K562 (cell line): ENCODE measurements around the gene STK11. TPM values are rescaled to one million over a fixed set of nuclear protein-coding genes. Genes with fewer than 3 reads are reported as not detected.

ENCODE experiments used
- ATF1 ChIP-seq, 2 experiments: fragments of 450-650 bp in 1 of 2; IDR thresholded peaks; 2 replicates each; pipeline ENCODE4 v1.6.1; 2016; ENCODE audit warnings: missing compliant biosample characterization in 1 of 2, missing genetic modification characterization in 1 of 2
- CEBPZ ChIP-seq: fragments of 150-350 bp; IDR thresholded peaks from 2 replicates; pipeline ENCODE4 v1.6.1; 2014; ENCODE audit warnings: low read depth, mild to moderate bottlenecking, low read length, borderline replicate concordance
- GTF3C2 ChIP-seq: IDR thresholded peaks from 3 replicates; pipeline ENCODE4 v1.6.1; 2011; ENCODE audit warnings: borderline replicate concordance, mild to moderate bottlenecking, moderate library complexity; ENCODE audit not compliant: insufficient read length; ENCODE audit errors: extremely low read depth
- HLTF ChIP-seq: fragments of 450-650 bp; IDR thresholded peaks from 2 replicates; pipeline ENCODE4 v1.6.1; 2016
- MYNN ChIP-seq, 2 experiments: sonication (generic); formaldehyde crosslinking in 1 of 2; IDR thresholded peaks; 2 replicates each; pipeline versions ENCODE4 v1.5.0 to v1.6.1; 2016 to 2020; ENCODE audit warnings: antibody characterized with exemption in 1 of 2, missing genetic modification reagents in 1 of 2
- NEUROD1 ChIP-seq: fragments of 150-350 bp; IDR thresholded peaks from 2 replicates; pipeline ENCODE4 v1.6.1; 2014; ENCODE audit warnings: borderline replicate concordance, low read length, low read depth; ENCODE audit not compliant: partially characterized antibody
- PREB ChIP-seq: sonication (generic); formaldehyde crosslinking; IDR thresholded peaks from 2 replicates; pipeline ENCODE4 v1.8.1; 2023; ENCODE audit warnings: mild to moderate bottlenecking, missing genetic modification reagents
- RNF2 ChIP-seq: sonication (generic); IDR thresholded peaks from 2 replicates; pipeline ENCODE4 v1.6.1; 2016
- SMAD4 ChIP-seq: fragments of 250-450 bp; sonication (Bioruptor Pico); conservative IDR thresholded peaks from 2 replicates; pipeline ENCODE4 v1.8.0; 2021; ENCODE audit warnings: inconsistent platforms, mild to moderate bottlenecking, moderate library complexity
- SREBF1 ChIP-seq: fragments of 150-350 bp; IDR thresholded peaks from 2 replicates; pipeline ENCODE4 v1.6.1; 2014; ENCODE audit warnings: antibody characterized with exemption, low read depth, low read length, borderline replicate concordance
- SREBF2 ChIP-seq: sonication (generic); formaldehyde crosslinking; IDR thresholded peaks from 2 replicates; pipeline ENCODE4 v1.4.0; 2020; ENCODE audit warnings: mild to moderate bottlenecking, missing genetic modification reagents
- ZFX ChIP-seq: sonication (generic); formaldehyde crosslinking; IDR thresholded peaks from 2 replicates; pipeline ENCODE4 v1.8.0; 2022; ENCODE audit warnings: mild to moderate bottlenecking, missing genetic modification reagents, moderate library complexity
- ZNF121 ChIP-seq: sonication (generic); formaldehyde crosslinking; conservative IDR thresholded peaks from 2 replicates; pipeline ENCODE4 v1.8.0; 2022; ENCODE audit warnings: missing genetic modification reagents
- ZNF24 ChIP-seq: fragments of 450-650 bp; IDR thresholded peaks from 2 replicates; pipeline ENCODE4 v1.6.1; 2016
- ZNF316 ChIP-seq: fragments of 450-650 bp; IDR thresholded peaks from 2 replicates; pipeline ENCODE4 v1.6.1; 2016
- ZNF449 ChIP-seq: fragments of 250-450 bp; sonication (Bioruptor Pico); IDR thresholded peaks from 2 replicates; pipeline ENCODE4 v1.8.0; 2022; ENCODE audit warnings: moderate library complexity, mild to moderate bottlenecking, inconsistent platforms
- ZNF561 ChIP-seq: fragments of 450-650 bp; formaldehyde crosslinking; conservative IDR thresholded peaks from 2 replicates; pipeline ENCODE4 v1.4.0; 2020; ENCODE audit warnings: mild to moderate bottlenecking, moderate library complexity
- ZSCAN32 ChIP-seq: fragments of 450-650 bp; formaldehyde crosslinking; IDR thresholded peaks from 2 replicates; pipeline ENCODE4 v1.4.0; 2020; ENCODE audit warnings: mild to moderate bottlenecking, moderate library complexity
- polyA plus RNA-seq, 8 experiments: library from polyadenylated mRNA; depleted of rRNA in 4 of 8; stranded (reverse) in 5 of 8; unstranded in 3 of 8; fragments of >200 nt; fragmentation: Nextera tagmentation in 2 of 8; fragmentation: Illumina TruSeq in 1 of 8; extraction: Ambion mirVana in 2 of 8; extraction: Trizol in 1 of 8; gene quantifications; 2 replicates each; pipeline versions ENCODE4 v1.2.1 to v1.2.3, GENCODE V29; 2011 to 2014; ENCODE audit warnings: inconsistent platforms in 1 of 8, missing spikeins in 1 of 8
- total RNA-seq, 7 experiments: library from RNA; depleted of rRNA in 6 of 7; stranded (reverse); fragments of >200 nt in 6 of 7; fragmentation: Illumina TruSeq in 2 of 7; extraction: Trizol in 2 of 7; gene quantifications; 2 replicates each; pipeline versions ENCODE4 v1.2.1 to v1.2.3, GENCODE V29; 2011 to 2021; ENCODE audit warnings: low replicate concordance in 1 of 7

Gene STK11
- total and polyA plus RNA-seq, 9 of the 15 experiments (the other 6 are each of a cell fraction or from before 2014, with no cell fraction given), result 0.15 to 96.5 (median 31.7) TPM

- no peak for TF ChIP-seq ZNF121 (CRISPR knock-in tag)
- TF ChIP-seq ZNF449, result no peak
- no peak for TF ChIP-seq SREBF2 (CRISPR knock-in tag)
- peak; percentile 19; the same call in 1 of the 2 replicates for TF ChIP-seq SMAD4 (CRISPR knock-in tag)
- no peak for TF ChIP-seq NEUROD1
- TF ChIP-seq HLTF, result 0 out of 2 replicates have a peak, but pooled peaks have one; percentile 14
- no peak for TF ChIP-seq SREBF1
- TF ChIP-seq PREB (CRISPR knock-in tag), result no peak
- TF ChIP-seq ZNF24, result no peak
- TF ChIP-seq ZNF561, result no peak
- TF ChIP-seq ZSCAN32 (CRISPR knock-in tag), result no peak
- no peak; the same call in 1 of the 2 replicates for TF ChIP-seq ZFX (CRISPR knock-in tag)
- no peak for TF ChIP-seq ATF1 (CRISPR knock-in tag; IDR thresholded peaks at IDR 0.05)
- TF ChIP-seq ATF1 (tag; IDR thresholded peaks at IDR 0.05), result no peak; the same call in 1 of the 2 replicates
- no peak for TF ChIP-seq ZNF316
- no peak for TF ChIP-seq GTF3C2
- no peak; the same call in 1 of the 2 replicates for TF ChIP-seq RNF2
- TF ChIP-seq MYNN (IDR thresholded peaks at IDR 0.05), result 0 out of 2 replicates have a peak, but pooled peaks have one; percentile 14
- TF ChIP-seq MYNN (CRISPR knock-in tag; IDR thresholded peaks at IDR 0.05), result no peak
- no peak for TF ChIP-seq CEBPZ
Measured at GRCh38 chr19:1273263-1274041, 67.9 kb downstream of the STK11 start (continued).
